Endometrial microvascular endothelial cells (primary cell): Measurements from ENCODE around the gene YKT6. TPM values are rescaled to one million over a fixed set of nuclear protein-coding genes. Genes with fewer than 3 reads are reported as not detected.

Experiments
- in situ Hi-C: cut with HindIII; loops from 2 replicates; pipeline ENCODE4 v1.10.0; 2017; ENCODE audit warnings: low sequenced_read_pairs, low pct_unique_long_range_greater_than_20kb; ENCODE audit errors: inconsistent ontology term
- total RNA-seq: library from RNA; depleted of rRNA; stranded (reverse); fragments of >200 nt; gene quantifications from one replicate; pipeline ENCODE4 v1.2.3, GENCODE V29; 2015; ENCODE audit errors: inconsistent ontology term

YKT6 gene
- total RNA-seq, 1 donor from 2014 or later = 135 TPM

DNA sequence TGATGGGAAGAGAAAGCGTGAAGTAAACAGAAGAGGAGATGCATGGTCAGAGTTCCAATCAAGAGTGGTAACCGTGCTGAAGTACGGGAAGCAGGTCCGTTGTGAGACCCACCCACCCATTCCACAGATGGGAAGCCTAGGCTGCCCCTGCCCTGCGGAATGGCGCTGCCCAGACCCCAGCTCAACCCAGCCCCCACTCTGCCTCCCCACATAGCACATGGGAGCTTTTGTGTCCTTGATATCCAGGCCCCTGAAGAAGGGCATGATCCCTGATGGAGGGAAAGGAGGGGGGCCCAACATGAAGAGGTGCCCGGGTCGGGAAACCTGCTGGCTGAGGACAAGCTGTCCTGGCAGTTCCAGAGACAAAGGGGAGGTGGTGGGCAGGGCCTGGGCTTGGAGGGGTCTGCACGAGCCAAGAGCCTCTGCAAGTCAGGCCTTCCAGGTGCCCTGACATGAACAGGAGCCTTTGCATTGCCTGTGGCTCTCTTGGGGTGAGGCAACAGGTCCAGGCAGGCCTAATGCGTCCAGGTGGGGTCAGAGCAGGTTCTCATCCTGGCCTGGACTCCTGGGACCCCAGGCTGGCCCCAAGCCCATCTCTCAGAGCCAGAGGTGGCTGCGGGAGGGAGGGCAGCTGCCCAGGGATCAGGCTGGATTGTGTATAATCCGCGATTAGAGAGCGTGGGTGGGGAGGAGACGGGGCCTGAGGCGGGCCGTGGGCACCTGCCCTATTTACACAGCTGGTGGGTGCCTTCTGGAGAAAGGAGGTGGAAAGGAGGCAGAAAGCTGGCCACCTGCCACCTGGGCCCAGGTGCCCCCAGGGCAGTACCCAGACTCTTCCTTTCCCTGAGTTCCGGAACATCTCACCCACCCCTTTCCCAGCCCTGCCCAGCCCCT, 23.5 kb downstream of the YKT6 start:
- in situ Hi-C loops = loop anchor here (25.0 kb wide), 1 partner anchor 338 kb away; the partner anchor contains the start of gene DDX56

DNA sequence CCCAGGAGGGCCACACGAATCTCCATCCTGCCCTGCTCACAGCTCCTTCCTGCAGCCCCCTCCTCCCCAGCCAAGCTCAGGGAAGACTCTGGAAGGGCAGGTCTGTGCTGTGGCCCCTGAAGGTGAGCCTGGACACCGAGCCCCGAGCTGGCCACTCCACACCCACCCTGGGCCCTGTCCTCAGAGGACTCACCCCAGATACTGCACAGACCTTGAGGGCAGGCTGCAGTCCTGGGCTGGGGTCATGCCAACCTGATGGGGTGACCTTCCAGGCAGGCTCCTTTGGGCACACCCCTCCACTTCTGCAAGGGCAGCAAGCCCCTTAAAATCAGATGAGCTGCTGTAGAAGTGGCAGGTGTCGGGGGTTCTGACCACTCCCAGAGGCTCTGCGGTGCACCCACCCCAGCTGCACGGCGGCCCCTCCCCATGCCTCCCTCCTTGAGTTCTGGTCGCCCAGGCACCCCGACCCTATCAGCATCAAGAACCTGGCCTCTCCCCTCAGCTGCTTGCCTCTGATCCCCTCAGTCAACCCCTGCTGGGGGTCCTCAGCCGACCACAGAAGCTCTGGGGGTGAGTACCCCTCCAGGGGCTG, 24.3 kb downstream of the YKT6 start:
- in situ Hi-C loops = loop anchor here (25.0 kb wide), 1 partner anchor 337 kb away; the partner anchor contains the start of gene DDX56

DNA sequence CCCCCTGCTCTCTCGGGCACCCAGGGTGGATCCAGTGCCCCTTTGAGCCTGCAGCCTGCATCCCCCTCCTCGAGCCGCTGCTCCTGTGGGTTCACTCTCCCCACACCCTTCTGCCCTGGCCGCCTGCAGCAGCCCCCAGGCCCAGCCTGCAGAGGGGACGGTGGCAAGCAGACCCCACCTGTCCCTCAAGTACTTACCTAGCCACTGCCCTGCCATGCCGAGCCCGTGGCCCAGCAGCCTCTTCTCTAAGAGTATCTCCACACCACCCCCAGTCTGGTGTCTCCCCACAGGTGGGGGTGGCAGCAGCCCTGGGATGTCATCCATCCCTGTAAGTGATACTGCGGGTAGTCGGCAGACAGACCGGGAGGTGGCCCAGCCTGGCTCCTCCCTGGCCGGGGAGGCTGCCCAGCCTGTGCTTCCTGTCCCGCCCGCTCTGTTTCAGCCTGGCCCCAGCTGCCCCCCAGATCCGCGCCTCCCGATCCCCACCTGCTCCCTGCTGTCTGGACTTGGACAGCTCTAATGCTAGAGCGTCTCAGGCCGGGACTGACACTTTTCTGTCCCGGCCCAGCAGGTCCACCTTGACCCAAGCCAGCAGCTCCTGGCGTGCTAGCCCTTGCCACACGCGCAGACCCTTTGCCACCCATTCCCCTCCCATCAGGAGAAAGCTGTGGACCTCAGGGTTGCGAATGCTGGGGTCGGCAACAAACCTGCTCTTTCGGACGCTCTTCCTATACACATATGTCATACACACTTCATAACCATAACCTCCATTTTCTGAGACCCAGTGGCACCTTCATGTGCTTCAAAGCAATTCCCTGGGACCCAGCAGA, 25.0 kb downstream of the YKT6 start:
- in situ Hi-C loops = no loop called here

DNA sequence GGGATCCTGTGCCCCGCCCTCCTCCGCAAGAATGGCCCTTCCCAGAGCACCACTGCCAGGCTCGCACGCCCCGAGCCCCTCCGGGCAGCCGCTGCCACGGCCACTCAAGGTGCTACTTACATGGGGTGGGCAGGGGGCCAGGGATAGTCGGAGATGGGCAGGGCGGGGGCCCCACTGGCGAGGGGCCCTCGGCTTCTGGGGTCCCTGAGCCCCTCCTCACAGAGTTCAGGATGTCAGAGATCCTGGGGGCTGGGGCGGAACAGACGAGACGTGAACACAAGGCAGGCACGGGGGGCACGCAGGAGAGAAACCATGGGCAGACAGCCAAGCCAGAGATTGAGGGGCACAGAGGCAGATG, 25.6 kb downstream of the YKT6 start:
- in situ Hi-C loops = no loop called here

DNA sequence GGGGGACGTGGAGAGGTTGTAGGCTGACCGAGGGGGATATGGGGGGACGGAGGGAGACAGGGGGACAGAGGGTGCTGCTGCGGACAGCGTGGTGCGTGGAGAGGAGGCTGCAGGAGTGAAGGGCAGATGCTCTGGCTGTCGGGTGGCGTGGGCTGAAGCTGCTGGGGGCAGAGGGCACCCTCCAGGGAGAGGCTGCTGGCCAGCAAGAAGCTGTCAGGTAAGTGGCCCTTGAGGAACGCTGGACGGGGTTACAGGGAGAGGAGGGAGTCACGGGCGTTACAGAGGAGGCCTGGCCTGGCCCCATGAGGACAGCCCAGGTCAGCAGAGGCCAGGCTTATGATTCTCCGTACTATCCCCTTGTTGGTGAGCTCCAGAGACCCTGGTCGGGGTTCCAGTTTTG, 27.1 kb downstream of the YKT6 start:
- in situ Hi-C loops = no loop called here

DNA sequence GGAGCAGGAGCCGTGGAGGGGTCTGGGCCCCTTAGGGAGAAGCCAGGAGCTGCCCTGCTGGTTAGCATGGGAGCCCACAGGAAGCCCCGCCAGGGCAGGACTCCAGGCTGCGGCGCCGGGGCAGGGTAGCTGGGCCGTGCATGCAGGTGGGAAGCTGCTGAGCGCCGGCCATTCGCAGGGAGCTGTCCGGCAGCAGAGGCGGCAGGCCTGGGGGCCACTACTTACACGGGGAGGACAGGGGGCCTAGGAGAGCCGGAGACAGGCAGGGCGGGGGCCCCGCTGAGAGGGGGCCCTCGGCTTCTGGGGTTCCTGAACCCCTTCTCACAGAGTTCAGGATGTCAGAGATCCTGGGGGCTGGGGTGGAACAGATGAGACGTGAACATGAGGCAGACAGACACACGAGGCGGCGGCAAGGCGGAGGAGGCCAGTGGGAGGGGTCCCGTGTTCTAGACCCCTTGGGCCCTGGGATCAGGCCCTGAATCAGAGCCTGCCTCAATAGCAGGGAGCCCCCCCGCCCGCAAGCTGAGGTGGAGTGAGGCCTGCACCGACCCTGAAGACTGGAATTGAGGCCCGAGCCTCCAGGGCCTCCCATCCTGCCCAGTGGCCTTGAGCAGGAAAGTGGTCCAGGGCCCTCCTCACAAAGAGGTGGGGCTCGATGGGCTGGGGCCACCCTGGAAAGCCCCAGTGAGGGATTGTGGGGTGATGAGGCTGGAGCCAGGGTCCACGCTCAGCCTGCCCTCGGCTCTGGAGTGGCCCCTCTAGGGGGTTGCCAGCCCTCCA, 28.0 kb downstream of the YKT6 start:
- in situ Hi-C loops = no loop called here

DNA sequence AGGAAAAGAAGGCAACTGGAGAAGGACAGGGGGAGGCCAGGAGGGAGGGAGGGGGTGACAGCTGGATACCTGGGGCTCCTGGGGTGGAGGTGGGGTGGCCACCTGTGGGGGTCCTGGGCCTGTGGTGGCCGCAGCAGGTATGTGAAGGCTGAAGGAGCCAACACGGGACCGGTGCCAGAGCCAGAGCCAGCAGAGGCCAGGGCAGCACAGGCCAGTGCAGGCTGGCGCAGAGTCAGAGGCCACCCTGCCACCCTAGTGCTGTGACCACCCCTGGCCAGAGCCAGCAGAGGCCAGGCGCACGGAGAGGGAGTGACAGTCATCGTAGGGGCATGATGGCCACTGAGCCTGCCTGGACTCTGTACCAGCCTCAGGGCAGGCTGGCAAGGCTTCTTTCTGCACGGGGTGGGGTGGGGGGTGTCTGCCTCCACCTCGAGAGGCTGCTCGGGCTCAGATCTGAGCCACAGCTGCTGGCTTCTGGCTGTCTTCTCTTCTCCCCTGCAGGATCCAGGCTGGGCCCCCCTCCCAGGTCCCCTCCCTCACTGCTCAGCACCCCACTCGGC, 28.8 kb downstream of the YKT6 start:
- in situ Hi-C loops = no loop called here

DNA sequence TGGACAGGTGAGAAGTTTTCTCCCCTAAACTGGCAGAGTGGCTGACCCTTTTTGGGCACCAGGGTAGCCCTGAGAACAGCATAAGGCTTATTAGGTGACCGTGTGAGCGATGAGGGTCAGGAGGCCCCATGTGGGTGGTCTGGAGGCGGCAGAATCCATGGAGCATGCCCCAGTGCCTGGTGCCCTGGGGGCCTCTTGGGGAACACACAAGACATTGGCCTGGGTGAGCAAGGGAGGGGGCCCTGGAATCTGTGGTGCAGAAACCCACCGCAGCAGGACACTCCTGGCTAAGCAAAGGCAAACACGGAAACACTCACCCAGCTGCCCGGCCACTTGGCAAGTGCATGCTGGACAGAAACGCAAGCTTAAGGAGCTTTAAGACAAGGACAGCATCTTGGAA, 29.5 kb downstream of the YKT6 start:
- in situ Hi-C loops = no loop called here

DNA sequence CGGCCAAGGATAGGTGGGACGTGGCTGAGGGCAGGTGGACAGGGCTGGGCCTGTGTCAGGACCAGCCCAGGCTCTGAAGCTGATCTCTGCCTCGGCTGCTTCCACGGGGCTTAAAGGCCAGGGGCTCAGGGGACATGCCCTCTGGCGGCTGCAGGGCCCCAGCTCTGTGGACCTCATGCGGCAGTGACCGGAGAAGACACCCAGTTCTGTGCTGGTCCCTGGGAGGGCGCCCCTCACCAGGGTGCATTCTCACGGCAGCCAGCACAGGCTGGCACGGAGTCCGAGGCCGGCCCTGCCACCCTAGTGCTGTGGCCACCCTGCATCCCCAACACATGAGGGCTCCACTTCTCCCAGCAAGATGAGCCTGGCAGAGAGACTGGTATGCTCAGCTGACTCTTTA, 30.3 kb downstream of the YKT6 start:
- in situ Hi-C loops = no loop called here

DNA sequence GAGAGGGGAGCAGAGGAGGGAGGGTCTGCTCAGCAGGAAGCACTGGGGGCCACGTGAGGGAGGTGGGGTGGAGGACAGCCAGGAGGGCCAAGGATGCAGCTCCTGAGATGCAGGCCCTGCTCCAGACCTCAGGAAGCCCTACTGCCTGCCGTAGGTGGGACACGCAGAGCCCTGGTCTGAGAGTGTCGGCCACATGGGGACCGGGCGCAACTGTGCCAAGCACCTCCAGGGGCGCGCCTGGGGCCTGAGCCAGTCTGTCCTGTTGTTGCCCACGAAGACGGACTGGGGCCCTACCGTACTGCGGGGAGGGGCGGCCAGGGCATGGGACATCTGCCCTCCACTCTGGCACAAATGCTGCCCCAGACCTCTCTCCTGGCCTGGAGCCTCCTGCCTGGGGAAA, 31.6 kb downstream of the YKT6 start:
- in situ Hi-C loops = no loop called here

DNA sequence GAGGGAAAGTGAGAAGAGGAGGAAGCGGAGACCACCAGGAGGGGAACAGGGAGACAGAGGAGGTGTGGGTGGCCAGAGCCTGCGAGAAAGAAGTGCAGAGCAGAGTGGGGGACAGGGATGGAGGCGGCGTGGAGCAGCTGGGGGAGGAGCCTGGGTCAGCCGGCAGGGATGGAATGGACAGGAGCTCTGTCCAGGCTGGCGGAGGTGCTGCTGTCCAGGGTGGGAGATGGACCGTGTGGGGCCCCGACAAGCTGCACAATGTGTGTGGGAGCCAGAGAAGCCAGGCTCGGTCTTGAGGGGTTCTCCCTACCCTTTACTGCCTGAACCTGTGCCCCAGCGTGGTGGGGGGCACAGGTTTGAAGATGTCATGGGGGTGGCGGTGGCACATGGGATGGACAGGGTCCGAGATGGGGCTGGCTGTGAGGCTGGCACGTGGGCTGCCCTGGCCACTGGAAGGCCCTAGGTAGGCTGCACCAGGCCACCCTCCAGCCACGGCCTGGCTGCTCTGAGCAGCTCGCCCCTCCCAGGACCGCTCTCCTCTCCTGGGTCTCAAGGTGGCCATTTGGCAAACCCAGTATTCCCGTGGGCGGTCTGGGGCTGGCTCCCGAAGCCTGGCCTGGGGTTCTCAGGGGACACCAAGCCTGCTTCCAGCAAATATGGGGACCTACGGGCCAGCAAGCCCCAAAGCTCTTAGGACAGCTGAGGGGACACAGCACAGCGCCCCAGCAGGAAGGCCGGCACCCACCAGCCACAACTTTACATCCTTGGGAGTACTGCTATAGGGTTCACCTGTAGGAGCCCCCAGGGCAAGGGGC, 32.3 kb downstream of the YKT6 start:
- in situ Hi-C loops = no loop called here

DNA sequence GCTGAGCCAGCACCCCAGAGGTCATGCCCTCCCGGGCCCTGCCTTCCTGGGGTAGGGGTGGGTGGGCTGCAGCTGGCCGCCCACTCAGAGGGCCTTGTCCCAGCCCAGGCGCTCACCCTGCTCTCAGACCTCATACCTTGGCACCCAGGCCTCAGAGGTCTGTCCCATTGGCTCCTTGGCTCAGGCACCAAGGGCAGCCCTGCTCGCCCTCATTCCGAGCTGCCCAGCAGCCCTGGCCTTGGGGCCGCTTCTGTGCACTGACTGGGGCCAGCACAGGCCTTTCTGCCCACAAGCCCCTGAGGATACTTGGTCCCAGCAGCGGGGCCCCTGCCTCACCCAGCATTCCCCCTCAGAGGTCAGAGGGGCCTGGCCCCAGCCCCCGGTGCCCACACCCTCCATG, 34.3 kb downstream of the YKT6 start:
- in situ Hi-C loops = no loop called here

DNA sequence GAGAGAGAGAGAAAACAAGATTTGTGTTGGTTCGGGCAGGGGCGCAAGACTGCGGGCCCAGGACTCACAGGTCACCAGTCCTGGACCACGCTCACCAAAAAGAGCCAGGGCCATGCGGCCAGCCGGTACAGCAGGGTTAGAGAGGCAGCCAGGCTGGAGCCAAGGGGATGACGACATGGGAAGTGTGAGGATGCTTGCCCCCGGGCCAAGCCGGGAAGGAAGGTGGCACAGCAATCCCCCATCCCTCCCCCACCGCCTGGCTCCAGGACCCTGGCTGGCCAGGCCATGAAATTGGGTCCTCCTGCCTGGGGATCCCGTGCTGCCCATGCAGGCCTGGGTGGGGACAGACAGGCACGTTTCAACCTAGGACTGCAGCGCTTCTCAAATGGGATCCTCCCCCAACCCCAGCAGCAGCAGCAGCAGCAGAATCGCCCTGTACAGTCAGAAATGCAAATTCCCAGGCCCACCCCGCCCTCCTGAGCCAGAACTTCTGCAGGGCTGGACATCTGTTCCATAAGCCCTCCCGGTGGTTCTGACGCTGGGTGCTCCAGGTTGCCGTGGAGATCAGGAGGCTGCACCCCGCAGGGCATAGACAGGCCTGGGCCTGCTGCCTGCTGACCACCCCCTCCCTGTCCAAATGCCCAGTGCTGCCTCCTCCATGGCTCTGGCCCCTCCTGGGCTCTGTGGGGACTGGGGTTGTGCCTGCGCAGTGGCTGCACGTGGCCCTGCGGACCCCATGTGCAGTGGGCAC, 35.0 kb downstream of the YKT6 start:
- in situ Hi-C loops = no loop called here

DNA sequence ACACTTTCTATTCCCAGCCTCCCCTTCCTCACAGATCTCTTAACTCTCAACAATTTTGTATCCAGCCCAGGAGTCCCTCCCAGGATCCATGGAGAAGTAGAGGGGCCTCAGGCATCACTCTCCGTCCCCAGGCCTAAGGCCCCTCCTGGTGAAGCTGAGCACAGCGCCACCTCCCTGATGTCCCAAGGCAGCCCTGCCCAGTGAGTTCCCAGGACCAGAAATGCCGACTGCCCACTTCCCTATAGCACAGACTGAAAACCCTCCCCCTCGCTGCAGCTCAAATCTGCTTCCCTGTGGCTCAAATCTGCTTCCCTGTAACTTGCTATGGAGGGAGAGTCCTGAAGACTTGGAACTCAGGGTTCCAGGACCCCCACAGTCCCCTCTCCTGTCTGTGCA, 35.6 kb downstream of the YKT6 start:
- in situ Hi-C loops = no loop called here

DNA sequence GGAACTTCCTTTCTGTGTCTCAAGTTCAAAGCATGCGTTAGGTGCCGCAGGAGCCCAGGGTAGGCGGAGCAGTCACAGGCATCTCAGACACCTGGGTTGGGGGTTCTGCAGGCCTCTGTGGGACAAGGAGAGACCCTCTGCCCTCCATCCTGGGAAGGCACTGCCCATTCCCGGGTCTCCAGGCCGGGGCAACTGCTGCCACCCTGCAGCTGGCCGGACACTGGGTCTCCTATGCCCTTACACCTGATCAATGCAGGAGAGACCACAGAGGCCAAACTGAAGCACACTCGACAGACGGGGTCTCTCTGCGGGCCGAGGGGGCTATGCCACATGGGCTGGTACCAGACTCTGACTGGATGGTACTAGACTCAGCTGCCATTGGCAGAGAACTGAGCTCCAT, 36.9 kb downstream of the YKT6 start:
- in situ Hi-C loops = no loop called here

DNA sequence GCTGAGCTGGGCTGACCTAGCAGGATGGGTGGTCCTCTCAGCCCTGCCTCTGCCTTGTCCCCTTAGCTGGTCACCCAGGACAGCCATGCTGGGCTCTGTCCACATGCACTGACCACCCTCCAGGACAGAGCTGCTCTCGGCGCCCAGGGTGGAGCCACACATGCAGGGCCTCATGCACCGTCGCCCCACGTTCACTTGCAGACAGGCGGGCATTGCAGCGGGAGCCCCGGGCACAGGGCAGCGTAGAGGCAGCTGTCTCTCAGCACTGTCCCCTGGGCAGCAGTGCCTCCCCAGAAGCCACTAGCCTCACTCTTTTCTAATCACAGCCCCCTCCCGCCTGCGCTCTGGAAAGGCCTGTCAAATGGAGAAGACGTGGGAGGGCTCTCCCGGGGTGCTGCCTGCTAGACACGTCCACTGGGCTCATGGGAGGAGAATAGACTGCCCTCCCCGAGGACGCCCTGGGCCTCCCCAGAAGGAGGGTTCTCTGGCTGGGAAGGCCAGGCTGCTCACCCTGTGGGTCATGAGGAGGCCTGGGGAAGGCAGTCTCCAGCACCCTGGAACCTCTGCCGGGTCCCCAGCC, 37.4 kb downstream of the YKT6 start:
- in situ Hi-C loops = no loop called here

DNA sequence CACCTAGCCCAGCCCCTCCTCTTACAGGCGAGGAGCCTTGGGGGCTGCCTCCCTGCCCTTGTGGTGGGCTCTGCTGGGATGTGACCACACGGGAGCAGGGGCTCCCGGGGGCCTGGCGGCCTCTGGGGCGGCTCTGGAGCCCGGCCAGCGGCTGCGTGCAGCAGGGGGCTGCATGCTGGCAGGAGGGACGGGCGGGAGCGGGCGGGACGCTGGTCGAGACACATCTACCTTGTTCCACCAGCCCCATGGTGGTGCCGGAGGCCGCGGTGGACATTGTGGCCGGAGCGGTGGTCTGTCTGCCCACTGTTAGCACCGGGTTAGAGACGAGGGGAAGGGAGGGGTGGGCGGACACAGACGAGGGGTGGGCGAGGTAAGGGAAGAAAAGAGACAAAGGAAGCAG, 38.6 kb downstream of the YKT6 start:
- in situ Hi-C loops = no loop called here
